ENCODE data around the gene TUFT1. TPM values are rescaled to one million over a fixed set of nuclear protein-coding genes. Genes with fewer than 3 reads are reported as not detected.

TUFT1 gene
- total and polyA plus RNA-seq, 10 of the 15 experiments (the other 5 are each of a cell fraction or from before 2014, with no cell fraction given), result 0.08 to 4.3 (median 3.2) TPM

GRCh38 chr1:151519667-151520066 is 20.4 kb upstream of the TUFT1 start:
- no peak for FAIRE-seq
- CTCF ChIA-PET, result interaction anchor here (1.6 to 2.4 kb wide), 2 partner anchors 13 to 75 kb away, joined by 5 to 8 read pairs; no protein-coding TSS in a partner anchor
- no peak for TF ChIP-seq ZNF687 (IDR thresholded peaks at IDR 0.05)
- TF ChIP-seq EP300 (IDR thresholded peaks at IDR 0.05; ENCODE audit: borderline replicate concordance in 1 of 2, control insufficient read depth in 1 of 2, low read depth in 2 of 2, low read length in 2 of 2), result no peak
- no peak for TF ChIP-seq NFXL1 (IDR thresholded peaks at IDR 0.05; ENCODE audit: borderline replicate concordance)
- TF ChIP-seq CTCF (IDR thresholded peaks at IDR 0.05 in 2 of 3, conservative IDR thresholded peaks at IDR 0.05 in 1 of 3; ENCODE audit: control insufficient read depth in 2 of 3, extremely low read depth in 1 of 3, insufficient read depth in 1 of 3, low read depth in 3 of 3, low read length in 3 of 3), result no peak
- TF ChIP-seq HSF1 (IDR thresholded peaks at IDR 0.05; ENCODE audit: low read depth, low read length), result no peak
- TF ChIP-seq NKRF (conservative IDR thresholded peaks at IDR 0.05), result no peak
- TF ChIP-seq SMC3 (IDR thresholded peaks at IDR 0.05; ENCODE audit: borderline replicate concordance, low read length), result no peak
- TF ChIP-seq PML (IDR thresholded peaks at IDR 0.05; ENCODE audit: low read length), result no peak
- no peak for TF ChIP-seq SMAD5 (IDR thresholded peaks at IDR 0.05; ENCODE audit: low read depth)
- no peak for TF ChIP-seq ATF7 (IDR thresholded peaks at IDR 0.05; ENCODE audit: low read depth)
- no peak for TF ChIP-seq RELA (IDR thresholded peaks at IDR 0.05; ENCODE audit: borderline replicate concordance, partially characterized antibody)
- TF ChIP-seq HDAC2 (IDR thresholded peaks at IDR 0.05), result no peak

More at GRCh38 chr1:151519667-151520066, 20.4 kb upstream of the TUFT1 start:
- ChIA-PET POLR2A (no interaction called here), SMC1A (ENCODE audit: uncharacterized antibody, unreplicated experiment) (interaction anchor here (1.2 kb wide), 1 partner anchor 17 kb away, joined by 4 read pairs; no protein-coding TSS in a partner anchor), RAD21 (ENCODE audit: unreplicated experiment) (no interaction called here)
- Histone ChIP-seq H4K20me1 (ENCODE audit: control insufficient read depth, insufficient read depth) (no peaks in the 10 kb centered on the region), H3K27ac (ENCODE audit: control insufficient read depth, insufficient read depth) (no peak overlapping the region), H3K4me3 (no peak overlapping the region), H3K4me1 (ENCODE audit: control insufficient read depth, insufficient read depth, low read length) (no peaks in the 10 kb centered on the region), H3K9ac (ENCODE audit: control insufficient read depth, insufficient read depth, low read length) (no peak overlapping the region), H3K27me3 (replicated peaks in 1 of 2; ENCODE audit: control insufficient read depth in 2 of 2, insufficient read depth in 2 of 2, low read length in 1 of 2) (no peaks in the 10 kb centered on the region; a peak in 1 of 4 replicates), H2AFZ (ENCODE audit: control insufficient read depth, low read depth, low read length) (no peak overlapping the region), H3K4me2 (ENCODE audit: control insufficient read depth, insufficient read depth) (no peak overlapping the region), H3K79me2 (ENCODE audit: control insufficient read depth, insufficient read depth, low read length) (no peaks in the 10 kb centered on the region), H3K9me3 (replicated peaks; ENCODE audit: control insufficient read depth, insufficient read depth, low read length) (no peaks in the 10 kb centered on the region), H3K36me3 (ENCODE audit: control insufficient read depth in 2 of 2, insufficient read depth in 2 of 2, low read length in 1 of 2) (no peaks in the 10 kb centered on the region)
- WGBS (ENCODE audit: insufficient coverage, insufficient replicate concordance, low lambda C conversion rate, missing lambda C conversion rate), result 43% methylated on average over 2 of the region's 2 CpGs
- BruUV-seq (replicated peaks), result no TSS peak
- DNase-seq (ENCODE audit: low read depth, low spot score), result no peak
- intact Hi-C loops (cut with micrococcal nuclease; ENCODE audit: unreplicated experiment), result no loop called here
- no peak for ATAC-seq
- in situ Hi-C loops (cut with MboI), result no loop called here

Data from GM12878 (cell line).